K562 (cell line): Measurements from ENCODE around the gene TRMT2A. TPM values are rescaled to one million over a fixed set of nuclear protein-coding genes. Genes with fewer than 3 reads are reported as not detected.

ENCODE experiments used
- ATF4 ChIP-seq: fragments of 450-650 bp; formaldehyde crosslinking; IDR thresholded peaks from 2 replicates; pipeline ENCODE4 v1.4.0; 2022; ENCODE audit warnings: mild to moderate bottlenecking, moderate library complexity
- EGR1 ChIP-seq: fragments of 450-650 bp; conservative IDR thresholded peaks from 2 replicates; pipeline ENCODE4 v1.6.1; 2017; ENCODE audit warnings: mild to moderate bottlenecking
- GTF3C2 ChIP-seq: IDR thresholded peaks from 3 replicates; pipeline ENCODE4 v1.6.1; 2011; ENCODE audit warnings: borderline replicate concordance, mild to moderate bottlenecking, moderate library complexity; ENCODE audit not compliant: insufficient read length; ENCODE audit errors: extremely low read depth
- KDM4B ChIP-seq, 2 experiments: fragments of 450-650 bp in 1 of 2; sonication (generic) in 1 of 2; IDR thresholded peaks; 2 replicates each; pipeline ENCODE4 v1.6.1; 2016 to 2017; ENCODE audit warnings: borderline replicate concordance in 2 of 2, antibody characterized with exemption in 1 of 2, low read depth in 1 of 2, mild to moderate bottlenecking in 1 of 2
- KLF1 ChIP-seq: fragments of 450-650 bp; IDR thresholded peaks from 2 replicates; pipeline ENCODE4 v1.6.1; 2016; ENCODE audit warnings: missing genetic modification characterization, missing compliant biosample characterization
- polyA plus RNA-seq, 8 experiments: library from polyadenylated mRNA; depleted of rRNA in 4 of 8; stranded (reverse) in 5 of 8; unstranded in 3 of 8; fragments of >200 nt; fragmentation: Nextera tagmentation in 2 of 8; fragmentation: Illumina TruSeq in 1 of 8; extraction: Ambion mirVana in 2 of 8; extraction: Trizol in 1 of 8; gene quantifications; 2 replicates each; pipeline versions ENCODE4 v1.2.1 to v1.2.3, GENCODE V29; 2011 to 2014; ENCODE audit warnings: inconsistent platforms in 1 of 8, missing spikeins in 1 of 8
- total RNA-seq, 7 experiments: library from RNA; depleted of rRNA in 6 of 7; stranded (reverse); fragments of >200 nt in 6 of 7; fragmentation: Illumina TruSeq in 2 of 7; extraction: Trizol in 2 of 7; gene quantifications; 2 replicates each; pipeline versions ENCODE4 v1.2.1 to v1.2.3, GENCODE V29; 2011 to 2021; ENCODE audit warnings: low replicate concordance in 1 of 7

The TRMT2A gene
- total and polyA plus RNA-seq, 9 of the 15 experiments (the other 6 are each of a cell fraction or from before 2014, with no cell fraction given), result 1.6 to 265 (median 140) TPM

- TF ChIP-seq KDM4B (IDR thresholded peaks at IDR 0.05; ENCODE audit: borderline replicate concordance in 2 of 2, low read depth in 1 of 2) (peak in 1 of 2 experiments; percentile 35; a peak in 1 of 4 replicates), EGR1 (no peak), KLF1 (tag) (0 out of 2 replicates have a peak, but pooled peaks have one; percentile 40), GTF3C2 (no peak), ATF4 (CRISPR knock-in tag) (peak; percentile 49; the same call in 1 of the 2 replicates)
These were observed 39.8 kb upstream of the TRMT2A start (continued) for GRCh38 chr22:20156611-20157429.
